ENCODE measurements around the gene BEND6. TPM values are rescaled to one million over a fixed set of nuclear protein-coding genes. Genes with fewer than 3 reads are reported as not detected.

Gene BEND6
- total and polyA plus RNA-seq, 2 of the 4 experiments (the other 2 are of a cell fraction) = 4.1 to 9.7 TPM

- in situ Hi-C loops (cut with MboI; ENCODE audit: low sequenced_read_pairs) = no loop called here
- H3K36me3 ChIP-seq (ENCODE audit: control insufficient read depth, insufficient read depth, low read length) = 0 out of 2 replicates have a peak, but pooled peaks cover 1% of the 10 kb centered on the region
- no peak overlapping the region for H2BK120ac ChIP-seq (ENCODE audit: low read depth, low read length)
- H2AK9ac ChIP-seq (replicated peaks; ENCODE audit: low read depth, low read length, poor library complexity) = no peak overlapping the region
- dilution Hi-C loops (cut with HindIII; ENCODE audit: low sequenced_read_pairs, unreplicated experiment) = no loop called here
- no peak overlapping the region for H3K56ac ChIP-seq (ENCODE audit: extremely low read depth, insufficient read depth, low read length)
- WGBS, 2 experiments (ENCODE audit: extremely low coverage in 2 of 2, insufficient read length in 1 of 2) = no CpG with 5 or more reads among the region's 1 CpG
- POLR2A ChIA-PET (ENCODE audit: unreplicated experiment) = no interaction called here
- no peaks in the 10 kb centered on the region for H4K20me1 ChIP-seq (ENCODE audit: insufficient read depth, low read length)
- H3K79me1 ChIP-seq (ENCODE audit: low read depth in 1 of 2, low read length in 2 of 2) = no peaks in the 10 kb centered on the region
- H4K8ac ChIP-seq (ENCODE audit: low read depth in 2 of 2, low read length in 2 of 2) = no peak overlapping the region
- H2AK5ac ChIP-seq (ENCODE audit: low read depth, low read length) = no peak overlapping the region
- H3K4me3 ChIP-seq (ENCODE audit: insufficient read depth, low read depth, low read length) = no peak overlapping the region
- CTCF ChIA-PET = no interaction called here
- TF ChIP-seq SMC3 (IDR thresholded peaks at IDR 0.05; ENCODE audit: low read depth, low read length) = no peak
- TF ChIP-seq MAZ (IDR thresholded peaks at IDR 0.05; ENCODE audit: borderline replicate concordance, low read depth, low read length) = no peak
- TF ChIP-seq CTCF (conservative IDR thresholded peaks at IDR 0.05; ENCODE audit: low read depth, low read length) = no peak
- H3K4ac ChIP-seq (ENCODE audit: low read depth, low read length) = no peak overlapping the region
- H3K18ac ChIP-seq (ENCODE audit: low read depth, low read length) = no peak overlapping the region
- no peak overlapping the region for H3K9ac ChIP-seq (ENCODE audit: low read depth, low read length)
- no peaks in the 10 kb centered on the region for H3K27me3 ChIP-seq (ENCODE audit: control insufficient read depth, insufficient read depth, low read length)
- ATAC-seq (ENCODE audit: low read depth) = no peak
- no peak overlapping the region for H4K91ac ChIP-seq (ENCODE audit: insufficient read depth, low read depth, low read length)
- intact Hi-C loops (cut with micrococcal nuclease) = no loop called here
- no peak overlapping the region for H3K4me2 ChIP-seq (ENCODE audit: low read depth, low read length)
- H3K9me3 ChIP-seq (ENCODE audit: control insufficient read depth, insufficient read depth, low read length) = peaks cover 11% of the 10 kb centered on the region
- H3K4me1 ChIP-seq (ENCODE audit: control insufficient read depth, insufficient read depth, low read length) = no peaks in the 10 kb centered on the region
- no peak overlapping the region for H4K5ac ChIP-seq (ENCODE audit: low read depth, low read length)
- H3K14ac ChIP-seq (replicated peaks; ENCODE audit: low read depth, low read length) = no peak overlapping the region
- H2BK5ac ChIP-seq (ENCODE audit: low read depth, low read length, poor library complexity, severe bottlenecking) = no peak overlapping the region
- no peaks in the 10 kb centered on the region for H3K9me1 ChIP-seq (ENCODE audit: insufficient read depth, low read length)
- H2AFZ ChIP-seq (replicated peaks; ENCODE audit: low read length, poor library complexity) = no peak overlapping the region
- no peak for DNase-seq
- no peak overlapping the region for H3K23ac ChIP-seq (ENCODE audit: low read depth, low read length)
- no peak overlapping the region for H3K27ac ChIP-seq (ENCODE audit: insufficient read depth, low read length)
- no TSS peak for BruUV-seq (replicated peaks)
- H2BK20ac ChIP-seq (ENCODE audit: low read depth, low read length) = no peak overlapping the region
- H2BK15ac ChIP-seq (ENCODE audit: low read depth, low read length) = no peak overlapping the region
Measured at GRCh38 chr6:56978530-56978929, 23.6 kb downstream of the BEND6 start.

Measured in IMR-90 (cell line).